ENCODE data around the gene ACTL7B.

- TF ChIP-seq CTCF (IDR thresholded peaks at IDR 0.05; ENCODE audit: low read depth, low read length) (no peak), EZH2phosphoT487 (IDR thresholded peaks at IDR 0.05; ENCODE audit: low read depth) (no peak)
Observed at GRCh38 chr9:108852079-108852478, 3.7 kb downstream of the ACTL7B start.

All from OCI-LY3 (cell line).